ENCODE measurements around the gene VPS13D.
"Not testable (repeated sequence)": the region's sequence is repeated elsewhere in the genome, so short reads cannot be mapped to it uniquely, and the experiment has no call there.

VPS13D gene

DNA sequence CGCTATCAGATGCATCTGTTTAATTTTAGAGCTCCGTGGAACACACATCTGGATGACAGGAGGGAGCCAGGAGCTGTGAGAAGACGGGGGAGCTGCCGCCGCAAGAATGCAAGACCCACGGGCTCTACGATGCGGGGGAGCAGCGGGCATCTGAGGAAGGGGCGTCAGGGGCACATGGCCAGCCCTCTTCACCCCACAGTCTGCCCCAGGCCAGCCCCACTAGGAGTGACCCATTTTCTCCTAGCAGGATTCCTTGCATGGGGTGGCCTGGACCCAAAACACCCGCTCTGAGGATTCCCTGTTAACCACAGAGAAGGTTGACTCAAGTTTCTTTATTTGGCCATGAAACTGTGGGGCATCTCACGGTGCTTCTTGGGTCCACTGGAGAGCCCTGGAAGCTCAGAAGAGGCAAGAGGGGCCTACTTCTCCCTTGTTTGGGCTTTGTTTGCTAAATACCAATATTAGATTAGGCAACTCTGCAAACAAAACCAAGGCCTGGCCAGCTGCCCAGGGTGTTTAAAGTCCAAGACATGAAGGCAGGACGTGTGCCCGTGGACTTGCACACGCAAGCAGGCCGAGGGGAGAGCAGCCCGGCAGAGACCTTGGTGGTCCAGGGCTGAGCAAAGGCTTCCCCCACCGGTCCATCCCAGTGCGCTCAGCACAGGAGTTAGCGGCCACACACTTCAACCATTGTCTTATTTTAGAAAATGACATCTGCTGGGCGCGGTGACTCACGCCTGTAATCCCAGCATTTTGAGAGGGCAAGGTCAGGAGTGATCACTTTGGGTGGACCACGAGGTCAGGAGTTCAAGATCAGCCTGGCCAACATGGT is 298.4 kb downstream of the VPS13D start:
- in situ Hi-C loops (cut with HindIII; ENCODE audit: low sequenced_read_pairs), result no loop called here

DNA sequence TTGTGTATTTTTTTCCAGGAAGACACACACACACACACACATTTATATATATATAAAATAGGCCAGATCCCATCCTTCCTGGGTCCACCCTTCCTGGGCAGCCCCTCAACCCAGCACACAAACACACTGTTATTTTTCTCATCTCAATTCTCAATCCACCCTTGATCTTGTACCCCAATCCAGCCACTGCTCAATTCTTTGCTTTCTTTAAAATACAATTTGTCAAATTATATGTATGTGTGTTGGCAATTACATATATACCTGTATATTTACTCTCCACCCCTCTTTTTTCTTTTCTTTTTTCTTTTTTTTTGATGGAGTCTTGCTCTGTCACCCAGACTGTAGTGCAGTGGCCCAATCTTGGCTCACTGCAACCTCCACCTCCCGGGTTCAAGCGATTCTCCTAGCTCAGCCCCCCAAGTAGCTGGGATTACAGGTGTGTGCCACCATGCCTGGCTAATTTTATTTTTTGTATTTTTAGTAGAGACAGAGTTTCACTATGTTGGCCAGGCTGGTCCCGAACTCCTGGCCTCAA is 299.9 kb downstream of the VPS13D start:
- in situ Hi-C loops (cut with HindIII; ENCODE audit: low sequenced_read_pairs), result no loop called here

DNA sequence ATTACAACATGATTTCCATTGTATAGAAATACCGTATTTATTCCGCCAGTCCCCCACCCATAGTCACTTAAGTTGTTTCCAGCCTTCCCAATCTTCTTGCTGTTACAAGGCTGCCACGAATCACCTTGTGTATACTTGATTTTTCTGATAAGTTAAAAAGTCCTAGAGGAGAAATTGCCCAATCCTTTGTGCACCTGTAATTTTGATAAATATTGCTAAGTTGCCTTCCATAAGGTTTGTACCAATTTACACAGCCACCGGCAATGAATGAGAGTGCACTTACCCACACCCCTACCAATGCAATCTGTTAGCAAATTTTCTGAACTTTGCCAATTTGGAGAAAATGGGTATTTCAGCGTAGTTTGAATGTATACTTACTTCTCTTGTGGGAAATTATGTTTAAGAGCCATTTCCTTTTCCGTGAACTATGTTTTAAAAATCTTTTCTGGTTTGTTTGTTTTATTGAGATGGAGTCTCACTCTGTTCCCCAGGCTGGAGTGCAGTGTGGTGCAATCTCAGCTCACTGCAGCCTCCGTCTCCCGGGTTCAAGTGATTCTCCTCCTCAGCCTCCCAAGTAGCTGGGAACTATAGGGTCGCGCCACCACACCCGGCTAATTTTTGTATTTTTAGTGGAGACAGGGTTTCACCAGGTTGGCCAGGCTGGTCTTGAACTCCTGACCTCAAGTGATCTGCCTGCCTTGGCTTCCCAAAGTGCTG is 300.8 kb downstream of the VPS13D start:
- in situ Hi-C loops (cut with HindIII; ENCODE audit: low sequenced_read_pairs), result no loop called here

DNA sequence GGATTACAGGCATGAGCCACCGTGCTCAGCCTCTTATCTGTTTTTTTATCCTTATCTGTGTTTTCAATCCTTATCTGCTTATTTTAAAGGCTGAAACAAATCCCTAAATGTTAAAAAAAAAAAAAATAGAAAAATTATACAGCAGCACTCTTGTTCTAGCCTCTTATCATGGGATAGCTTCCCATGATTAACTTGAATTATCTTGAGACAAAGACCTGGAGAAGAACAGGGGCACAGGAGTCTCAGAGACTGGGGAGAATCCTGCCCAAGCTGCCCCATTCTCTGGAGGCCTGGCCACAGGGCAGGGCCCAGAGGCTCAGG is 301.3 kb downstream of the VPS13D start:
- in situ Hi-C loops (cut with HindIII; ENCODE audit: low sequenced_read_pairs), result no loop called here

DNA sequence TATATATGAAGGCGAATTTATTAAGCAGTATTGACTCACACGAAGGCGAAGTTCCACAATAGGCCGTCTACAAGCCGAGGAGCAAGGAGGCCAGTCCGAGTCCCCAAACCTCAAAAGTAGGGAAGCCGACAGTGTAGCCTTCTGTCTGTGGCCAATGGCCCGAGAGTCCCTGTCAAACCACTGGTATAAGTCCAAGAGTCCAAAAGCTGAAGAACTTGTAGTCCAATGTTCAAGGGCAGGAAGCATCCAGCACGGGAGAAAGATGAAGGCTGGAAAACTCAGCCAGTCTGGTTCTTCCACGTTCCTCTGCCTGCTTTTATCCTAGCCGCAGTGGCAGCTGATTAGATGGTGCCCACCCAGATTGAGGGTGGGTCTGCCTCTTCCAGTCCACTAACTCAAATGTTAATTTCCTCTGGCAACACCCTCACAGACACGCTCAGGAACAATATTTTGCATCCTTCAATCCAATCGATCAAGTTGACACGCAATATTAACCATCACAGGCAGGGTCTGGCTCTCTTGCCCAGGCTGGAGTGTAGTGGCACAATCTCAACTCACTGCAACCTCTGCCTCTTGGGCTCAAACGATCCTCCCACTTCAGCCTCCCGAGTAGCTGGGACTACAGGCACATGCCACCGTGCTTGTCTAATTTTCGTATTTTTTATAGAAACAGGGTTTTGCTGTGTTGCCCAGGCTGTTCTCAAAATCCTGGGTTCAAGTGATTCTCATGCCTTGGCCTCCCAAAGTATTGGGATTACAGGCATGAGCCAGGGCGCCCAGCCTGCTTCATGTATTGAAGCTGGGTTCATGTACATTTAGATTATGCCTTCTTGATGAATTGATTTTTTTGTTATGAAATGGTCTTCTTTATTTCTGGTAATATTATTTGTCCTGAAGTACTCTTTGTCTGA is 302.8 kb downstream of the VPS13D start:
- in situ Hi-C loops (cut with HindIII; ENCODE audit: low sequenced_read_pairs), result no loop called here

DNA sequence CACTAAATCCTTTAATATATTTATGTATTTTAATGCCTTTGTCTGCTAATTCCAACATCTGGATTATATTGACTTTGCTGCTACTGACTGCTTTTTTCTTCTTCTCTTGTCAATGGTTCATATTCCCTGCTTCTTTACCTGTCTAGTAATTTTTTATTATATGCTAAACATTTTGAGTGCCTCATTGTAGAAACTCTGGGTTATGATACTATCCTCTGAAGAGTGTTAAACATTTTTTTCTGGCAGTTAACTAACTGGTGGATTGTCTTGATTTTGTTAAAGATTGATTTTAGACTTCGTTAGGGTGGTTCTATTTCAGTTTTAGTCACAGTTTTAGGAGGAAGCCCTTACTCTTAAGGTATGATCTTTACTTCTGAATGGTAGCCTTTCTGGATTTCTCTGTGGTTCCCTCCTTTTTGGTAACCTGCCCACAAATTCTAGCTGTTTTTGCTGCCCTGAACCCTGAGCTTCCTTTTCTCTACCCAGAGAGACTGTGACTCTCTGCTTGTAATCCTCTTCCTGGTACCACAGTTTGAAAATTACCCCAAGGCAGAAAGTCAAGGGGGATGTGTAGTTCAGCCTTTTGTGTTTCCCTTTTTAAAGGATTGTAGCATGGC is 306.3 kb downstream of the VPS13D start:
- in situ Hi-C loops (cut with HindIII; ENCODE audit: low sequenced_read_pairs), result no loop called here

DNA sequence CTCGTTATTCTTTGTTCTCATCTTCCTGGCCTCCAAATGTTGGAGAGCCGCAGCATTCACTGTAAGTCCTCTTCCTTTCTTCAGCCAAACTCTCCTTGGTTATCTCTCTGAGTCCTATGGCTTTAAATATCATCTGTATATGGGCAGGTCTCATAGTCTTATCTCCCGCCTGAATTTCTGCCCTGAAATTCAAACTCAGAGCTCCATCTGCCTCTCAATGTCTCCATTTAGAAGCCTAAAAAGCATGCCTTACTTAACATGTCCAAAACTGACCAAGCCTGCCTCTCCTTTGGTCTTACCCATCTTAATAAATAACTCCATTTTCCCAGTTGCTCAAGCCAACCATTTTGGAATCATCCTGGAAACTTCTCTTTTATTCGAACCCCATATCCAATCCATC is 307.5 kb downstream of the VPS13D start:
- in situ Hi-C loops (cut with HindIII; ENCODE audit: low sequenced_read_pairs), result no loop called here

DNA sequence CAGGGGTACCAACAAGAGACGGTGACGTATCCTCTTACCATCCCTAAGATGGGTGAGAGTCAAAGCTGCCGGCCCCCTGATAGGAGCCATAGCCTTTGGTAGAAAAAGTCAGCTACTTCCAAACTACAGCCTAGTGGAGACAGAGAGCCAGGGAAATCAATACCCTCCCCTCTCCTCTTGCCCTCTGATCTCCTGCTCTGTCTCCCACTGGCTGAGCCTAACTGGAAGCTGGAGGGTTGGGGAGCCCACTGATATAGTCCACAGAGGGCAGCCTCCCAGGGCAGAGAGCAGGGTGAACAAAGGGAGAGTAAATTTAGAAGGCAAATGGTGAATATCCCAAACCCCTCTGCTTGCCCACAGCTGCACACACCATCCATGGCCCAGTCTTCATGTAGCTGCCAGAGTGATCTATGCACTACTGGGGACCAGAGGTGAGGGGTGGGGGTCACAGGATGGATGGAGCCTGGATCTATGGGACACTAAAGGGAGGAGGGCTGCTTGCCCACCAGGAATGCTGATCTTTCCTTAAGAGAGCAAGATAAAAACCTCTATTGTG is 308.2 kb downstream of the VPS13D start:
- in situ Hi-C loops (cut with HindIII; ENCODE audit: low sequenced_read_pairs), result no loop called here

DNA sequence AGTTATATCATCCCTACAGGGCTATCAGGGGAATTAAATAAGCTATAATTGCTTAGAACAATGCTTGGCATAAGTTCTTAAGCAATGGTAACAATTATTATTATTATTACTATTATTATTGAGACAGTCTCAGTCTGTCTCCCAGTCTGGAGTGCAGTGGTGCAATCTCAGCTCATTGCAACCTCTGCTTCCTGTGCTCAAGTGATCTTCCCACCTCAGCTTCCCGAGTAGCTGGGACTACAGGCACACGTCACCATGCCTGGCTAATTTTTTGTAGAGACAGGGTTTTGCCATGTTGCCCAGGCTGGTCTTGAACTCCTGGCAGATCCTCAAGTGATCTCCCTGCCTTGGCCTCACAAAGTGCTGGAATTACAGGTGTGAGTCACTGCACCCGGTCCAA is 308.7 kb downstream of the VPS13D start:
- in situ Hi-C loops (cut with HindIII; ENCODE audit: low sequenced_read_pairs), result not testable (repeated sequence)

DNA sequence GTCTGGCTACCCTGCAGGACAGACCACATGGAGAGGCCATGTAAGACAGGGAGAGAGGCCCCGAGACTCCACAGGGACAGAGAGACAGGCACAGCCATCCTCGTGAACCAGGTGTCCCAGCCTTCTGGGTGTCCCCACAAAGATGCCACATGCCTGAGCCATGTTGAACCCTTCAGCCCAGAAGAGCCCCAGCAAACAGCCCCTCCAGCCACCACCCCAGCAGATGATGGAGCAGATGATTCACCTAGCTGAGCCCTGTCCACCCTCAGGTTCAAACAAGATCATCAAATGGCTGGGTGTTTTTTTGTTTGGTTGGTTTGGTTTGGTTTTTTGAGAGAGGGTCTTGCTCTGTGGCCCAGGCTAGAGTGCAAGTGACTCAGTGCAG is 309.5 kb downstream of the VPS13D start:
- in situ Hi-C loops (cut with HindIII; ENCODE audit: low sequenced_read_pairs), result no loop called here

DNA sequence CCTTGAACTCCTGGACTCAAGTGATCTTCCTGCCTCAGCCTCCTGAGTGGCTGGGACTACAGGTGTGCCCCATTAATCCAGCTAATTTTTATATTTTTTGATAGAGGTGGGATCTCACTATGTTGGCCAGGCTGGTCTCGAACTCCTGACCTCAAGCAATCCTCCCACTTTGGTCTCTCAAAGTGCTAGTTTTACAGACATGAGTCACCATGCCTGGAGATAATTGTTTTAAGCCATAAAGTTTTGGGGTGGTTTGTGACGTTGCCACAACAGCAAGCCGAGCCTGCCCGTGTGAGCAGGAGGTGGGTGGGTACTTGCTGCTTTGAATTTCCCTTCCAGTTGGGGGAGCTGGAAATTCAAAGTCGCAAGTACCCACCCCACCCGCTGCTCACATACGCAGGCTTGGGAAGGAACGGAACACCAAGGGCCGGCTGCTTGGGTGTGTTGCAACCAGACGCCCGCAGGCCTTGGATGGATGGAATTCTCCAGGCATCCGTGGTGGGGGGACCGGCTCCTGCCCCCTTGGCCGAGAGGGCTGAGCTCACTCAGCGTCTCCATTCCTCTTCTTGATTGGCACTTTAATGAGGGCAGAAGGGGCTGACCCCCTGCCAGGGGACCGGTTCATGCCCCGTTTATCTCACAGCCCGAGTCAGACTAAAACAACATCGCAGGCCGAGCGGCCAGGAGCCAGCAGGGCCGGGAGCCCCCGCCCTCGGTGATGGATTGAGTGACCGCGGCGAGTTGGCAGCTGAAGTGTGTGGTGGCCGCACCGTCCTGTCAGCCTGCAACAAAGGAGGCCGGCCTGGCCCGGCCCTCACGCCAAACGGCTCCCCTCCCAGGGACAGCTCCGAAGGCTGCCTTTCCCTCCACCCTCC is 310.1 kb downstream of the VPS13D start:
- in situ Hi-C loops (cut with HindIII; ENCODE audit: low sequenced_read_pairs), result no loop called here

DNA sequence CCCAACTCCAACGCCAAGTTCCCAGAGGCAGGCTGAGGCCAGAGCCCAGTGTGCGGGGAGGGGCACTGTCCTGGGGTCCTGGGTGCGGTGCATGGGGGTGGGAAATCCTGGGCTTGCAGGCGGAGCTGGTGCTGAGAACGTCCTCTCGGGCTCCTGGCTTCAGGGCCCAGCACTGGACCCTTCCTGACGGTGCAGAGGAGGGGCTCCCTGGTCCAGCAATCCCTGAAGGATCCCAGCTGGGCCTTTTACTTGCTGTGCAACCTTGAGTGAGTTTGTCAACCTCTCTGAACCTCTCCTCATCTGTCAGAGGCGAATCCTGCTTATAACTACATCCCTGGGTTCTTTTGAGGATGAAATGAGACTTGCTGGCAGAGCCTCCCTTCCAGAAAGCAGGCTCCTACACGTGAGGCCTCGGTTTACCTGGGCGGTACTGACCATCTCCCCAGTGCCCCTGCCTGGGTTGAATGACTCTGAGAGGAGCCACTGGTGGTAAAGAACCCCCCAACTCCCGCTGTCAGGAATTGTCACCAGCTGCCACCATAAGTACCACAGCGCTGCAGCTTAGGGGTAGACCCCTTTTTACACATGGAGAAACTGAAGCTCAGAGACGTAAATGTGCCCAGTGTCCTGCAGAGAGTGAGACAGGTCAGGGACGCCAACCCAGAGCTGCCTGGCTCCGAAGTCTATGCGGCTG is 310.9 kb downstream of the VPS13D start:
- in situ Hi-C loops (cut with HindIII; ENCODE audit: low sequenced_read_pairs), result no loop called here

DNA sequence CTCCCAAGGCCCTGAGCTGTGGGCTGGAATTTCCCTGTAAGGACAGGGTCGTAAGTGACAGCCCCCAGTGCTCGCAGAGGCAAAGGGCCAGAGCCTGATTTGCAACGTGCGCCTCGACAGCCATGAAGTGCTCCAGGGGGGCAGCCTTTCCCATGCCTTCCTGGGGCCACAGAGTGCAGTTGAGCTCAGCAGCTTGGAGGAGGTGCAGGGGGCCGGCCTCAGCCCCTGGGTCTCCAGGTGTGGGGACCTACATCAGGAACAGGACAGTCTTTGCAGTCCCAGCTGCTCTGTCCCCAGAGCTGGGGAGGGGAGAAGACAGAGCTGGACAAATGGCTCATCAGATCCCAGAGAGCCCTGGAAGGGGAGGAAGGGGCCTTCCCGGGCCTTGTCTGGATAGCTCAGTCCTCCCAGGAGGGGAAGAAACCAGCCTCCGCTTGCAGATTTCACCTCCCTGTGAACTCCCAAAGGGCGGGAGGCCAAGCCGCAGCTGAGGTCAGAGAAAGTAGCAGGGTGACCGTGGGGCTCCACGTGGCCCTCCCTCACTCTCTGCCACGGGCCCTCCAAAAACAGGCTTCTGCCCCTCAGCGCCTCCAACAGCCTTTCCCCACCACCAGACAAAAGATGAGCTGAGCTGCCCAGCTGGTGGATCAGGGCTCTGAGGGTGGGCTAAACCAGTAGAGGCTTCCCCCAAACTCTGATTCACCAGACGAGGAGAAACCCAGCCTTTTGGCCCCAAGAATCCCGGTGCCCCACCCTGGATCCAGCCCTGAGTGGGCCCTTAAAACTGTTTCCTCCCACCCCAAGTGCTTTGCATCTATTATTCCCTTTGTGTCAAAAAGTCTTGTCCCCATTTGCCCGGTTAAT is 311.7 kb downstream of the VPS13D start:
- in situ Hi-C loops (cut with HindIII; ENCODE audit: low sequenced_read_pairs), result no loop called here

DNA sequence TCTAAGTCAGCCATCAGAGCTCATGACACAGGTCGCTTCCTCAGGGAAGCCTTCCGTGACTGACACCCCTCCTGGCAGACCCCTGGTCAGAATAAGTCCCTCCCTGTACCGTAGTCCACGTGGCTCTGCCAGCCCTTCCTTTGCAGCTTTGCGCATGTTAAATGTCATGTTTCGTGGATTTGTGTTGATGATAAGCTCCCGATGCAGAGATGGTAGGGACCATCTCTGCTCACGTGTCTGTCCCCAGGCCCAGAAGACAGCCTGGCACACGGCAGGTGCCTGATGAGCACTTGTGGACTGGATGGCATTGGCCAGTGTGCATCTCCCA is 312.3 kb downstream of the VPS13D start:
- in situ Hi-C loops (cut with HindIII; ENCODE audit: low sequenced_read_pairs), result no loop called here

DNA sequence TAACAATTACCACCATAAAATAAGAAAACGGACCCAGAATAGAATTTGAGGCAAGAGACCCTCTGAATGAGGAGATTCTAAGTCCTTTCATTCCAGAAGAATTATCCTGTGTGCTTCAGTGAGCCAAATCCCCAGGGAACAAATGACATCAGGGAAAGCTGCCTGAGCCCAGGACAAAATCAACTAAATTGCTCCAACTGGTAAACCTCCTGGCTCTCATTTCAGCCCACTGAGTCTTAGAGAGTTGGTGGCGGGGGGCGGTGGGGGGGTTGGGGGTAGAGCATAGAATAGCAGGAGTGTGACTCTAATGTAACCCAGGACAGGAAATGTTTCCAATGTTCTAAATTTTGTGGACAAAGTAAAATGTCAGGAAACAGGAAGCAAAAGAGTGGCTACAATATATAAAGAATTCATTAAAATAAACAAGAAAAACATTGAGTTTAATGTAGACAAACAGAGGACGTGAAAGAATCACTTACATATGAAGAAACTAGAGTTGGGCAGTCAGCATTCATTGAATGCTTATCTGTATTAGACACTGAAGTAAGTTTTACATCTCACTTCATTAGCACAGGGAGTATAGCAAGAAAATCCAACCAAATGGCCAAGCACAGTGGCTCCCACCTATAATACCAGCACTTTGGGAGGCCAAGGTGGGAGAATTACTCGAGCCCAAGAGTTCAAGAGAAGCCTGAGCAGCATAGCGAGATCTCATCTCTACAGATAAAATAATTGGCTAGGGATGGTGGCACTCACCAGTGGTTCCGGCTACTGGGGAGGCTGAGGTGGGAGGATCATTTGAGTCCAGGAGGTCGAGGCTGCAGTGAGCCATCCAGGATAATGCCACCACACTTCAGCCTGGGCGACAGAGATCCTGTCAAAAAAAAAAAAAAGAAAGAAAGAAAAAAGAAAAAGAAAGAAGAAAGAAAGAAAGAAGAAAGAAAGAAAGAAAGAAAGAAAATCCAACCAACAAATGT is 313.1 kb downstream of the VPS13D start:
- in situ Hi-C loops (cut with HindIII; ENCODE audit: low sequenced_read_pairs), result no loop called here

DNA sequence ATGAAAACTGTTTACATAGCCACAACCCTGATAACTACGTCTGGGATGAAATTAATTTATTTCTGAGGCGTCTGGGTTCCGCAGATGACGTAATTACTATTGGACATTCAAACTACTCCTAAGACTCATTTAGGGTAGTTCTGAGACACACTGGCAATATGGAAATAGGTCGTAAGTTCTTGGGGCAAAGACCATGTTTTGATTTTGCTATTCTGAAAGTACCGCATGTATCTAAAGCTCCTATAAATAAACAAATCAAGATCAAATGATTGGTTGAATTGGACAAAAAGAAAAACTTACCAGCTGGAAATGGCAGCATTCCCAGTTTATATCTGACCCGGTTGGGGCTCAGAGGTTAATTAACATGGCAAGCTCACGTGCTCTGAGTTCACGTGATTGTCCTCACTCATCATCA is 313.9 kb downstream of the VPS13D start:
- in situ Hi-C loops (cut with HindIII; ENCODE audit: low sequenced_read_pairs), result no loop called here

DNA sequence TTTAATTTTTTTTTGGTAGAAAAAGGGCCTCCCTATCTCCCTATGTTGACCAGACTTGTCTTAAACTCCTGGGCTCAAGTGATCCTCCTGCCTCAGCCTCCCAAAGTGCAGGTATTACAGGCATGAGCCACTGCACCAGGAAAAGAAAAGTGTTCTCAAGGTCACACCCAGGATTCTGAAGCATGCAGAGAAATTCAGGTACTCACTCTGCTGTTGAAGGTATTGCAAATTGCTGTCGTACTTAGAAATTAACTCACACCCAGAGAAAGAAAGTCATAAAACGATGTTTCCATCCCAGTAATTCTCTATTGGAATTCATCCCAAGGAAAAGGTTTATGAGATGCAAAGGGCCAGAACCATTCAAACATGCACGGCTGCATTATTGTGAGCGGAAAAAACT is 314.5 kb downstream of the VPS13D start:
- in situ Hi-C loops (cut with HindIII; ENCODE audit: low sequenced_read_pairs), result no loop called here
